GM12875 (cell line): ENCODE data around the gene SPAG17.

Source experiments
- H3K4me3 ChIP-seq: one replicate; pipeline ENCODE4 v1.5.1; 2011; ENCODE audit warnings: low read depth, low read length, control low read depth
- TF ChIP-seq, protein P1 (sequence below): IDR thresholded peaks from 2 replicates; pipeline ENCODE4 v1.5.1; 2011; ENCODE audit warnings: low read depth, mild to moderate bottlenecking, control low read depth, inconsistent platforms, low read length, moderate library complexity, borderline replicate concordance; ENCODE audit not compliant: insufficient read depth

The SPAG17 gene

DNA sequence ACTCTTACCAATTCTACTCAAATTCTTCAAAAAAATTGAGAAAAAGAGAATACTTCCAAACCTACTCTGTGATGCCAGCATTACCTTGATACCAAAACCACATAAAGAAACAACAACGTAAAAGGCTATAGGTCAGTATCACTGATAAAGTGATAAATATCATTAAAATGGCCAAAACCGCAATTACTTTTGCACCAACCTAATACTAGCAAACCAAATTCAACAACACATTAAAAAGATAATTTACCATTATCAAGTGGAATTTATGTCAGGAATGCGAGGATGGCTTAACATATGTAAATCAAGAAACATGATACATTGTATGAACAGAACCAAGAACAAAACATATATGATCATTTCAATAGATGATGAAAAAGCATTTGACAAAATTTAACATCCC, 7.0 kb downstream of the SPAG17 start:
- H3K4me3 ChIP-seq = no peak overlapping the region
- TF ChIP-seq, protein P1, sequence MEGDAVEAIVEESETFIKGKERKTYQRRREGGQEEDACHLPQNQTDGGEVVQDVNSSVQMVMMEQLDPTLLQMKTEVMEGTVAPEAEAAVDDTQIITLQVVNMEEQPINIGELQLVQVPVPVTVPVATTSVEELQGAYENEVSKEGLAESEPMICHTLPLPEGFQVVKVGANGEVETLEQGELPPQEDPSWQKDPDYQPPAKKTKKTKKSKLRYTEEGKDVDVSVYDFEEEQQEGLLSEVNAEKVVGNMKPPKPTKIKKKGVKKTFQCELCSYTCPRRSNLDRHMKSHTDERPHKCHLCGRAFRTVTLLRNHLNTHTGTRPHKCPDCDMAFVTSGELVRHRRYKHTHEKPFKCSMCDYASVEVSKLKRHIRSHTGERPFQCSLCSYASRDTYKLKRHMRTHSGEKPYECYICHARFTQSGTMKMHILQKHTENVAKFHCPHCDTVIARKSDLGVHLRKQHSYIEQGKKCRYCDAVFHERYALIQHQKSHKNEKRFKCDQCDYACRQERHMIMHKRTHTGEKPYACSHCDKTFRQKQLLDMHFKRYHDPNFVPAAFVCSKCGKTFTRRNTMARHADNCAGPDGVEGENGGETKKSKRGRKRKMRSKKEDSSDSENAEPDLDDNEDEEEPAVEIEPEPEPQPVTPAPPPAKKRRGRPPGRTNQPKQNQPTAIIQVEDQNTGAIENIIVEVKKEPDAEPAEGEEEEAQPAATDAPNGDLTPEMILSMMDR = no peak

DNA sequence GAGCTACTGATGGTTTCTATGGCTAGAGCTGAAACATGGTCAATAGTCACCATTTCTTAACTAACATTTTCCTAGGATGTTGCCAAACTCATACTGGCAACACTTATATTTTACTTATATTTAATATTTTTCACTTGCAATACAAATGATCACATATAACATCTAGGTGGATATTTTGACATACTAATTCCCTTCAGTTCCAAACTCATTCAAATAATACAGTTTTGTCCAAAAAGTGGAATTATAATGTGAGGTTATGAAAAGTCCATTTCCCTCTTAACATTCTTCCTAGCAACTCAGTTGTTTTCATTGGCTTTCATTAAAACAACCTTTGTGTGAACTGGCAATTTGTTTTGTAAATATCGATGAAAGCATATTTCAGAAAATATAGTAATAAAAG, 16.0 kb downstream of the SPAG17 start:
- H3K4me3 ChIP-seq = no peak overlapping the region
- TF ChIP-seq, protein P1 = no peak

DNA sequence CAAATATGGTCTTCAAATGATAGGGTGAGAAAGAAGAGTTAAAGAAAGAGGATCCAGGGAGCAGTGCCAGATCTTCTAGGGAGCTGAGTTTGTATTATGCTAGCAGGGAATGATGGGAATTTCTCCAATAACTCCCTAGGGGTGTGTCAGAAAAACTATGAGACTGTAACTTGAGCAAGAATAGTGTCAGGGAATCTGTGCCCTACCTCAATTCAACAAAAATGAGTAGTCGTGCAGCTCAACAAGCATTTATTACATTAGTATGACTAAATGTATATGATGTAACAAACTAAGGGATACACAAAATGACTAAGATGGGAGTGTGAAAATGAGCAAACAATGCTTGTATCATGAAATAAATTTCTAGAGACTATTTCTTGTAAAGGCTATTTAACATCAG, 24.2 kb downstream of the SPAG17 start:
- H3K4me3 ChIP-seq = no peak overlapping the region
- TF ChIP-seq, protein P1 = no peak

DNA sequence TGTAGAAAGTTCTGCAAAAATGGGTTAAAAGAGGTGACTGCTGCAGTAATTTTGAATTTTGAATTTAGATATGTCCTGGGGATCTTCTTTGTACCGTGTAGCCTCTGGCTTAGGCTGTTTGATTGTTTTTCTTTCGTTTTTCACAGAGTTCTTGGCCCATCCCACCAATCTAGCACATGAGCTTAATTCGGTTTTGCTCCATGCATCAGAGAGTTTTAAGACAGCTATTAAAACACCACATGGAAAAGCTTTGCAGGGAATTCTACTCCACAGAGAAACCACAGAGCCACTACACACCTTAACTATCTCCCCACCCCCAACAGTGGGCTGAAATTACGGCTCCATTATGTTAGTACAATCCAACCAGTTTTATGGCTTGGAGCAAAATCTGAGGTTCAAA, 25.5 kb downstream of the SPAG17 start:
- H3K4me3 ChIP-seq = no peak overlapping the region
- TF ChIP-seq, protein P1 = no peak

DNA sequence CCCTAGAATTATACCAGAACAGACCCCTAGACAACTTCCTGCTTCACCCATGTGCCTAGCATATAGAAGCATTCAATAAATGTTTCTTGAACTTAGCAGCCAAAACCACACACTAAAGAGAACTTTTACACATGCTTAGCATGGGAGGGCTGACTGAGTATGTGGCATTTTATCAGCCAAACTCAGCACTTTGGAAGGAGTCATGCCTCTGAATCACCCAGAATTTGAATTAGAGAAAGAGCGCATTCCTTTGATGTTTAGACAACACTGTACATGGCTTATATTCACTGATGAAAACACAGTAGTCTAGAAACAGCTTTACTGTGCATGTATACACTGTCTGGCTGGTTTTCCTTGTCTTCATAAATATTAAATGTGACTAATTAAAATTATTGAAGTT, 26.1 kb downstream of the SPAG17 start:
- H3K4me3 ChIP-seq = no peak overlapping the region
- TF ChIP-seq, protein P1 = no peak

DNA sequence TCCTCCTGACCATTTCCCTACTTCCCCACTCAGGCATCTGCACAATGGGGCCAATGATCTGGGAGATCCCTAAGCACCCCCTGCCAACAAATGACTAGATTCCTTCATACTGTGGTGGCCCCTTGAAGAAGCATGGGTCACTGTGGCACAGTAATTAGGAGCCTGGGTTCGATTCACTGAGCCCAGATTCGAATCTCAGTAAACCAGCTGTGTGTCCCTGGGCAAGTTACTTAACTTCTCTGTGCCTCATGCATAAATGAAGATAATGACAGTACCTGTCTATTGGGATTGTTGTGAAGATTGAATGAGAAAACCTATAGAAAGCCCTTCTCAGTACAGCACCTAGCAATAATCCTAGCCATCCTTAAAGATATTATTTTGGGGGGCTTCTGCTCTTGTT, 27.5 kb downstream of the SPAG17 start:
- H3K4me3 ChIP-seq = no peak overlapping the region
- TF ChIP-seq, protein P1 = no peak

DNA sequence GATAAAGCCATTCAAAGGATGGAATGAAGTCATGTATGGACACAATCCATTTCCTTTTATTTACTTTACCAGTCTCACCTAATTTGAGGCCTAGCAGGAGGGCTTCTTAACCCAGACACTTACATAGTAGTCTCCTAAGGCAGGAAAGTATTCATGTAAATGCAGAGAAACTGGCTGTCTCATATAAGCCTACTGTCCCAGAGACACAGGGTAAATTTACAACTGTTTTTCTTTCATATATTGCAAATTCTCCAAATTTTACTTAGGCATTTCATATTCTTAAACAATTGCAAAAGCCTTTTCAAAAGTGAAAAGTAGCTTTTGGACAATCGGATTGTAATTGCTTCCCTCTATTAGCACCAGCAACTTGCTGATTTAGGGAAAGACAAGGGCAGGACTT, 29.9 kb downstream of the SPAG17 start:
- H3K4me3 ChIP-seq = no peak overlapping the region
- TF ChIP-seq, protein P1 = no peak
